SK-N-SH (cell line): ENCODE measurements around the gene TCEAL4.

Experiments
- CTCF ChIP-seq: fragments of 200-600 bp; sonication (generic); IDR thresholded peaks from 2 replicates; pipeline ENCODE4 v1.6.1; 2017; ENCODE audit warnings: antibody characterized with exemption, mild to moderate bottlenecking, moderate library complexity
- EP300 ChIP-seq, 2 experiments: IDR thresholded peaks; 2 replicates each; pipeline versions ENCODE4 v1.4.0 to v1.6.1; 2012; ENCODE audit warnings: borderline replicate concordance in 1 of 2, low read depth in 1 of 2, low read length in 1 of 2
- EZH2phosphoT487 ChIP-seq: fragments of 200-600 bp; sonication (generic); IDR thresholded peaks from 2 replicates; pipeline ENCODE4 v1.6.1; 2017; ENCODE audit warnings: low read depth, mixed run types, mild to moderate bottlenecking, antibody characterized with exemption, moderate library complexity, borderline replicate concordance
- GATA2 ChIP-seq: sonication (generic); formaldehyde crosslinking; IDR thresholded peaks from 2 replicates; pipeline ENCODE4 v1.5.0; 2020; ENCODE audit warnings: mild to moderate bottlenecking, missing genetic modification reagents
- IRF3 ChIP-seq: fragments of 150-350 bp; IDR thresholded peaks from 2 replicates; pipeline ENCODE4 v1.6.1; 2016; ENCODE audit warnings: mild to moderate bottlenecking, low read depth, low read length
- PBX3 ChIP-seq: IDR thresholded peaks from 2 replicates; pipeline ENCODE4; 2012
- POLR2AphosphoS5 ChIP-seq: IDR thresholded peaks from 2 replicates; pipeline ENCODE4 v1.6.1; 2012; ENCODE audit warnings: low read depth, low read length
- REST ChIP-seq: IDR thresholded peaks from 2 replicates; pipeline ENCODE4 v1.6.1; 2012; ENCODE audit warnings: mild to moderate bottlenecking, low read depth, low read length, moderate library complexity
- SIN3A ChIP-seq: IDR thresholded peaks from 2 replicates; pipeline ENCODE4 v1.6.1; 2012; ENCODE audit warnings: low read depth, mild to moderate bottlenecking, low read length, moderate library complexity, borderline replicate concordance
- TAF1 ChIP-seq: IDR thresholded peaks from 2 replicates; pipeline ENCODE4 v1.6.1; 2012; ENCODE audit warnings: low read depth, mild to moderate bottlenecking, low read length, moderate library complexity, borderline replicate concordance
- TCF12 ChIP-seq: IDR thresholded peaks from 2 replicates; pipeline ENCODE4 v1.4.0; 2012
- TF ChIP-seq, protein P1 (sequence below): IDR thresholded peaks from 2 replicates; pipeline ENCODE4 v1.4.0; 2012; ENCODE audit warnings: low read depth

DNA sequence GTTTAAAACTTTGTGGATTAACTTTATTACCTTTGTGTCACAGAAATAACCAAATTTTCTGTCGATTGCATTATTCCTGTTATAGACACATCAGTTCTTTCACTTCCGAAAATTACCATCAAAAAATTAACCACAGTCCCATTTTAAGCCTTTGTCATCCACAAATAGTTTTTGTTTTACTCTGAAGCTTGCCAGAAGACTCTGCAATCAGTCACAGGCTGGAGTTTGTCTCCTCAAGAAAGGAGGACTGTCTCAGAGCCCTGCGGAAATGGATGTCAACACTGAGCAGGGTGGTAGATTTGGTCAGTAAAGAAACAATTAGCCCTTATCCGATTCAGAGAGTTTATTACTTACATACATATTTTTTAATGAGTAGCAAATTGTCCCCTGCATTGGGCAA lies 20.1 kb upstream of the TCEAL4 start:
- TF ChIP-seq, protein P1, sequence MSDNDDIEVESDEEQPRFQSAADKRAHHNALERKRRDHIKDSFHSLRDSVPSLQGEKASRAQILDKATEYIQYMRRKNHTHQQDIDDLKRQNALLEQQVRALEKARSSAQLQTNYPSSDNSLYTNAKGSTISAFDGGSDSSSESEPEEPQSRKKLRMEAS = no peak
- no peak for TF ChIP-seq REST
- no peak for TF ChIP-seq IRF3
- no peak for TF ChIP-seq PBX3
- TF ChIP-seq TCF12 = no peak
- TF ChIP-seq EP300 (IDR thresholded peaks at IDR 0.05; ENCODE audit: borderline replicate concordance in 1 of 2, low read depth in 1 of 2, low read length in 1 of 2) = no peak
- TF ChIP-seq SIN3A = no peak
- TF ChIP-seq GATA2 (CRISPR knock-in tag) = no peak
- no peak for TF ChIP-seq CTCF
- no peak for TF ChIP-seq POLR2AphosphoS5
- no peak for TF ChIP-seq EZH2phosphoT487
- TF ChIP-seq TAF1 = no peak
